ENCODE data around the gene CYLD.

The CYLD gene

GRCh38 chr16:50822671-50823070 is 80.8 kb downstream of the CYLD start:
- Histone ChIP-seq H3K27me3 (ENCODE audit: control insufficient read depth in 5 of 5, insufficient read depth in 4 of 5, low read length in 5 of 5) (peaks cover 0 to 3% (median 0%) of the 10 kb centered on the region in 5 donors), H3K4me3 (ENCODE audit: low read depth in 1 of 5, low read length in 5 of 5) (no peak overlapping the region), H3K9ac (ENCODE audit: low read length in 5 of 5) (no peak overlapping the region), H3K9me3 (ENCODE audit: control insufficient read depth in 5 of 5, low read length in 5 of 5) (peaks cover 0 to 5% (median 0%) of the 10 kb centered on the region in 5 donors), H3K36me3 (ENCODE audit: control insufficient read depth in 5 of 5, insufficient read depth in 5 of 5, low read length in 5 of 5) (no peaks in the 10 kb centered on the region), H3K27ac (ENCODE audit: low read depth, low read length) (no peak overlapping the region), H3K4me1 (ENCODE audit: control insufficient read depth in 5 of 5, insufficient read depth in 5 of 5, low read length in 5 of 5) (no peaks in the 10 kb centered on the region)

GRCh38 chr16:50826797-50827316 is 85.0 kb downstream of the CYLD start:
- H3K27ac ChIP-seq (ENCODE audit: low read depth, low read length), result no peak overlapping the region
- H3K4me1 ChIP-seq (ENCODE audit: control insufficient read depth in 5 of 5, insufficient read depth in 5 of 5, low read length in 5 of 5), result no peaks in the 10 kb centered on the region
- no peak overlapping the region for H3K9ac ChIP-seq (ENCODE audit: low read length in 5 of 5)
- no peaks in the 10 kb centered on the region for H3K36me3 ChIP-seq (ENCODE audit: control insufficient read depth in 5 of 5, insufficient read depth in 5 of 5, low read length in 5 of 5)
- peaks cover 0 to 5% (median 0%) of the 10 kb centered on the region in 5 donors for H3K9me3 ChIP-seq (ENCODE audit: control insufficient read depth in 5 of 5, low read length in 5 of 5)
- peaks cover 0 to 2% (median 0%) of the 10 kb centered on the region in 5 donors for H3K27me3 ChIP-seq (ENCODE audit: control insufficient read depth in 5 of 5, insufficient read depth in 4 of 5, low read length in 5 of 5)
- H3K4me3 ChIP-seq (ENCODE audit: low read depth in 1 of 5, low read length in 5 of 5), result no peak overlapping the region

GRCh38 chr16:50828164-50828702 is 86.3 kb downstream of the CYLD start:
- H3K4me3 ChIP-seq (ENCODE audit: low read depth in 1 of 5, low read length in 5 of 5), result no peak overlapping the region

GRCh38 chr16:50830698-50831097 is 88.8 kb downstream of the CYLD start:
- Histone ChIP-seq H3K27ac (ENCODE audit: low read depth, low read length) (no peak overlapping the region), H3K27me3 (ENCODE audit: control insufficient read depth in 5 of 5, insufficient read depth in 4 of 5, low read length in 5 of 5) (peaks cover 0 to 4% (median 0%) of the 10 kb centered on the region in 5 donors), H3K36me3 (ENCODE audit: control insufficient read depth in 5 of 5, insufficient read depth in 5 of 5, low read length in 5 of 5) (no peaks in the 10 kb centered on the region)

More at GRCh38 chr16:50828164-50828702, 86.3 kb downstream of the CYLD start:
- peaks cover 0 to 2% (median 0%) of the 10 kb centered on the region in 5 donors for H3K27me3 ChIP-seq (ENCODE audit: control insufficient read depth in 5 of 5, insufficient read depth in 4 of 5, low read length in 5 of 5)
- no peak overlapping the region for H3K27ac ChIP-seq (ENCODE audit: low read depth, low read length)
- H3K9me3 ChIP-seq (ENCODE audit: control insufficient read depth in 5 of 5, low read length in 5 of 5), result peaks cover 0 to 5% (median 0%) of the 10 kb centered on the region in 5 donors
- H3K36me3 ChIP-seq (ENCODE audit: control insufficient read depth in 5 of 5, insufficient read depth in 5 of 5, low read length in 5 of 5), result no peaks in the 10 kb centered on the region
- H3K9ac ChIP-seq (ENCODE audit: low read length in 5 of 5), result no peak overlapping the region
- H3K4me1 ChIP-seq (ENCODE audit: control insufficient read depth in 5 of 5, insufficient read depth in 5 of 5, low read length in 5 of 5), result no peaks in the 10 kb centered on the region

GRCh38 chr16:50831751-50832150 is 89.9 kb downstream of the CYLD start:
- no peaks in the 10 kb centered on the region for H3K4me1 ChIP-seq (ENCODE audit: control insufficient read depth in 5 of 5, insufficient read depth in 5 of 5, low read length in 5 of 5)
- no peak overlapping the region for H3K27ac ChIP-seq (ENCODE audit: low read depth, low read length)
- no peak overlapping the region for H3K9ac ChIP-seq (ENCODE audit: low read length in 5 of 5)
- no peaks in the 10 kb centered on the region for H3K9me3 ChIP-seq (ENCODE audit: control insufficient read depth in 5 of 5, low read length in 5 of 5)
- H3K27me3 ChIP-seq (ENCODE audit: control insufficient read depth in 5 of 5, insufficient read depth in 4 of 5, low read length in 5 of 5), result peaks cover 0 to 4% (median 0%) of the 10 kb centered on the region in 5 donors
- no peak overlapping the region for H3K4me3 ChIP-seq (ENCODE audit: low read depth in 1 of 5, low read length in 5 of 5)
- no peaks in the 10 kb centered on the region for H3K36me3 ChIP-seq (ENCODE audit: control insufficient read depth in 5 of 5, insufficient read depth in 5 of 5, low read length in 5 of 5)

More at GRCh38 chr16:50830698-50831097, 88.8 kb downstream of the CYLD start:
- no peak overlapping the region for H3K9ac ChIP-seq (ENCODE audit: low read length in 5 of 5)
- no peaks in the 10 kb centered on the region for H3K9me3 ChIP-seq (ENCODE audit: control insufficient read depth in 5 of 5, low read length in 5 of 5)
- no peaks in the 10 kb centered on the region for H3K4me1 ChIP-seq (ENCODE audit: control insufficient read depth in 5 of 5, insufficient read depth in 5 of 5, low read length in 5 of 5)
- H3K4me3 ChIP-seq (ENCODE audit: low read depth in 1 of 5, low read length in 5 of 5), result no peak overlapping the region

GRCh38 chr16:50833929-50834328 is 92.0 kb downstream of the CYLD start:
- no peaks in the 10 kb centered on the region for H3K36me3 ChIP-seq (ENCODE audit: control insufficient read depth in 5 of 5, insufficient read depth in 5 of 5, low read length in 5 of 5)
- H3K4me3 ChIP-seq (ENCODE audit: low read depth in 1 of 5, low read length in 5 of 5), result no peak overlapping the region
- H3K27ac ChIP-seq (ENCODE audit: low read depth, low read length), result no peak overlapping the region
- H3K4me1 ChIP-seq (ENCODE audit: control insufficient read depth in 5 of 5, insufficient read depth in 5 of 5, low read length in 5 of 5), result no peaks in the 10 kb centered on the region
- no peaks in the 10 kb centered on the region for H3K9me3 ChIP-seq (ENCODE audit: control insufficient read depth in 5 of 5, low read length in 5 of 5)
- no peak overlapping the region for H3K9ac ChIP-seq (ENCODE audit: low read length in 5 of 5)
- peaks cover 0 to 4% (median 0%) of the 10 kb centered on the region in 5 donors for H3K27me3 ChIP-seq (ENCODE audit: control insufficient read depth in 5 of 5, insufficient read depth in 4 of 5, low read length in 5 of 5)

- Histone ChIP-seq H3K27me3 (ENCODE audit: control insufficient read depth in 5 of 5, insufficient read depth in 4 of 5, low read length in 5 of 5) (peaks cover 0 to 6% (median 0%) of the 10 kb centered on the region in 5 donors), H3K36me3 (ENCODE audit: control insufficient read depth in 5 of 5, insufficient read depth in 5 of 5, low read length in 5 of 5) (no peaks in the 10 kb centered on the region), H3K27ac (ENCODE audit: low read depth, low read length) (no peak overlapping the region), H3K9ac (ENCODE audit: low read length in 5 of 5) (no peak overlapping the region), H3K9me3 (ENCODE audit: control insufficient read depth in 5 of 5, low read length in 5 of 5) (no peaks in the 10 kb centered on the region), H3K4me1 (ENCODE audit: control insufficient read depth in 5 of 5, insufficient read depth in 5 of 5, low read length in 5 of 5) (no peaks in the 10 kb centered on the region), H3K4me3 (ENCODE audit: low read depth in 1 of 5, low read length in 5 of 5) (no peak overlapping the region)
These were observed 92.8 kb downstream of the CYLD start for GRCh38 chr16:50834701-50835100.

- Histone ChIP-seq H3K36me3 (ENCODE audit: control insufficient read depth in 5 of 5, insufficient read depth in 5 of 5, low read length in 5 of 5) (no peaks in the 10 kb centered on the region), H3K27me3 (ENCODE audit: control insufficient read depth in 5 of 5, insufficient read depth in 4 of 5, low read length in 5 of 5) (peaks cover 0 to 10% (median 6%) of the 10 kb centered on the region in 5 donors), H3K4me3 (ENCODE audit: low read depth in 1 of 5, low read length in 5 of 5) (no peak overlapping the region), H3K4me1 (ENCODE audit: control insufficient read depth in 5 of 5, insufficient read depth in 5 of 5, low read length in 5 of 5) (no peaks in the 10 kb centered on the region), H3K27ac (ENCODE audit: low read depth, low read length) (no peak overlapping the region), H3K9me3 (ENCODE audit: control insufficient read depth in 5 of 5, low read length in 5 of 5) (no peaks in the 10 kb centered on the region), H3K9ac (ENCODE audit: low read length in 5 of 5) (no peak overlapping the region)
These were observed 93.6 kb downstream of the CYLD start for GRCh38 chr16:50835358-50836060.

GRCh38 chr16:50836121-50836621 is 94.3 kb downstream of the CYLD start:
- Histone ChIP-seq H3K9me3 (ENCODE audit: control insufficient read depth in 5 of 5, low read length in 5 of 5) (no peaks in the 10 kb centered on the region), H3K27me3 (ENCODE audit: control insufficient read depth in 5 of 5, insufficient read depth in 4 of 5, low read length in 5 of 5) (peaks cover 0 to 10% (median 5%) of the 10 kb centered on the region in 5 donors), H3K4me1 (ENCODE audit: control insufficient read depth in 5 of 5, insufficient read depth in 5 of 5, low read length in 5 of 5) (peaks cover 0 to 5% (median 3%) of the 10 kb centered on the region in 5 donors), H3K4me3 (ENCODE audit: low read depth in 1 of 5, low read length in 5 of 5) (no peak overlapping the region), H3K9ac (ENCODE audit: low read length in 5 of 5) (no peak overlapping the region), H3K27ac (ENCODE audit: low read depth, low read length) (no peak overlapping the region), H3K36me3 (ENCODE audit: control insufficient read depth in 5 of 5, insufficient read depth in 5 of 5, low read length in 5 of 5) (no peaks in the 10 kb centered on the region)

- H3K4me3 ChIP-seq (ENCODE audit: low read depth in 1 of 5, low read length in 5 of 5), result no peak overlapping the region
- no peak overlapping the region for H3K27ac ChIP-seq (ENCODE audit: low read depth, low read length)
- H3K36me3 ChIP-seq (ENCODE audit: control insufficient read depth in 5 of 5, insufficient read depth in 5 of 5, low read length in 5 of 5), result no peaks in the 10 kb centered on the region
- H3K9ac ChIP-seq (ENCODE audit: low read length in 5 of 5), result no peak overlapping the region
- peaks cover 2 to 17% (median 8%) of the 10 kb centered on the region in 5 donors for H3K27me3 ChIP-seq (ENCODE audit: control insufficient read depth in 5 of 5, insufficient read depth in 4 of 5, low read length in 5 of 5)
- no peaks in the 10 kb centered on the region for H3K9me3 ChIP-seq (ENCODE audit: control insufficient read depth in 5 of 5, low read length in 5 of 5)
- peaks cover 0 to 9% (median 7%) of the 10 kb centered on the region in 5 donors for H3K4me1 ChIP-seq (ENCODE audit: control insufficient read depth in 5 of 5, insufficient read depth in 5 of 5, low read length in 5 of 5)
These were observed 95.4 kb downstream of the CYLD start for GRCh38 chr16:50837324-50837723.

All from subcutaneous abdominal adipose tissue (tissue), 5 donors.